Mucosa of descending colon (tissue), 3 donors: ENCODE measurements around the gene SFN. TPM values are rescaled to one million over a fixed set of nuclear protein-coding genes. Genes with fewer than 3 reads are reported as not detected.
A peak's percentile ranks its signal among the peaks of the same experiment; 100 is the strongest.

ENCODE experiments used
- ATAC-seq: fragments of 200-7000 bp; cut with Tn5 transposase; one replicate; pipeline ENCODE4 v1.9.1; 2020; ENCODE audit warnings: mild to moderate bottlenecking, moderate library complexity
- DNase-seq, 3 donors: peaks; one replicate each; pipeline ENCODE4 v3.0.0-alpha.2; 2020
- H3K36me3 ChIP-seq: fragments of 200-600 bp; one replicate; pipeline ENCODE4 v1.8.0; 2021; ENCODE audit warnings: low read depth, mild to moderate bottlenecking
- H3K4me1 ChIP-seq: fragments of 200-600 bp; one replicate; pipeline ENCODE4 v1.8.0; 2021; ENCODE audit warnings: low read depth, mild to moderate bottlenecking
- H3K4me3 ChIP-seq: fragments of 200-600 bp; one replicate; pipeline ENCODE4 v1.8.0; 2021; ENCODE audit warnings: mild to moderate bottlenecking
- H3K9me3 ChIP-seq: fragments of 200-600 bp; one replicate; pipeline ENCODE4 v1.8.0; 2021; ENCODE audit warnings: mild to moderate bottlenecking
- intact Hi-C, 2 donors: fragments of 100-400 bp; cut with DNase I in 1 of 2; cut with micrococcal nuclease in 1 of 2; formaldehyde crosslinking; loops; one replicate each; pipeline versions ENCODE4 v1.11.0 to v1.11.1; 2022; cut with DNase I, micrococcal nuclease
- total RNA-seq, 3 donors: library from RNA; stranded (reverse); fragmentation: NEBNext Ultra II Directional in 2 of 3; extraction: Animal tissue kit (Norgen Biotek cat#: 25700) in 2 of 3; gene quantifications; one replicate each; pipeline versions ENCODE4 v1.2.1 to v1.2.4, GENCODE V29; 2021 to 2023
- TF ChIP-seq, protein P1 (sequence below): fragments of 200-600 bp; IDR thresholded peaks from one replicate; pipeline ENCODE4 v1.8.0; 2022; ENCODE audit warnings: antibody characterized with exemption, mild to moderate bottlenecking
- donor health status: DM: no; HTN: no; CAD: no; lungs with moderate emphysema.
- donor health status: DM: no; HTN: no; CAD: no.
- donor health status: DM: no; HTN: yes; CAD: no.

Gene SFN
- total RNA-seq, 3 donors from 2014 or later: 124 to 282 (median 191) TPM

DNA sequence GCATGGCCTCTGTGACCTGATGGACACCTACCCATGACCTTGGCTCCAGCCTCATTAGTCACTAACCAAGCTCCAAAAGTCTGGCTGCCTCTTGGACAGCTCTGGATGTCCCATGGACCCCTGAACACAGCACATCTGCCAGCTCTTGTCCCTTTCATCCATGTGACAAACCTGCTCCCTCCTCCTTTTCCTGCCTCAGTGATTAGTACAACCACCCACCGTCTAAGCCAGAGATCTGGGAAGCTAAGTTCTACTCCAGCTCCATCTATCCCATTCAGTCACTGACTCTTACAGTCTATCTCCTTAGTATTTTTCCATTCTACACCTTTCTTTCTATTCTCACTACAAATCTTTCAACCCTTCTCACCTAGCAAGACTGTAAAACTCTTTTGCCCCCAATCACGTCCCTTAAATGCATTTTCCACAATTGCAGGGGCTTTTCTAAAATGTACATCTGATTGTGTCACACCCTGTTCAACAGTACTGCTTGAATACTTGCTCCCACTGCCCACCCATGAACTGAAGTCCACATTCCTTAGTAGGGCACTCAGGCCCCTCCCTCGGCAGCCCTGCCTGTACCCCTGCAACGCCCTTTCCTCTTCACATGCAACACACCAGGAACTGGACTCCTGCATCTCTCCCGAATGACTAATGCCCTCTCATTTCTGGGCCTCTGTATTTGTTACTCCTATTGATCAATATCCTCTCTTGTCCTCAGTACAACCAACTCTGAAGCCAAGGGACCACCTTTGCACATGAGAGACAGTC lies 19.9 kb downstream of the SFN start:
- H3K9me3 ChIP-seq: no peaks in the 10 kb centered on the region
- no peak for ATAC-seq
- peaks cover 13% of the 10 kb centered on the region for H3K4me1 ChIP-seq
- intact Hi-C loops: loop anchor here in 1 of 2 donors (5.0 kb wide), 1 partner anchor 36 kb away; no protein-coding TSS in a partner anchor
- TF ChIP-seq, protein P1, sequence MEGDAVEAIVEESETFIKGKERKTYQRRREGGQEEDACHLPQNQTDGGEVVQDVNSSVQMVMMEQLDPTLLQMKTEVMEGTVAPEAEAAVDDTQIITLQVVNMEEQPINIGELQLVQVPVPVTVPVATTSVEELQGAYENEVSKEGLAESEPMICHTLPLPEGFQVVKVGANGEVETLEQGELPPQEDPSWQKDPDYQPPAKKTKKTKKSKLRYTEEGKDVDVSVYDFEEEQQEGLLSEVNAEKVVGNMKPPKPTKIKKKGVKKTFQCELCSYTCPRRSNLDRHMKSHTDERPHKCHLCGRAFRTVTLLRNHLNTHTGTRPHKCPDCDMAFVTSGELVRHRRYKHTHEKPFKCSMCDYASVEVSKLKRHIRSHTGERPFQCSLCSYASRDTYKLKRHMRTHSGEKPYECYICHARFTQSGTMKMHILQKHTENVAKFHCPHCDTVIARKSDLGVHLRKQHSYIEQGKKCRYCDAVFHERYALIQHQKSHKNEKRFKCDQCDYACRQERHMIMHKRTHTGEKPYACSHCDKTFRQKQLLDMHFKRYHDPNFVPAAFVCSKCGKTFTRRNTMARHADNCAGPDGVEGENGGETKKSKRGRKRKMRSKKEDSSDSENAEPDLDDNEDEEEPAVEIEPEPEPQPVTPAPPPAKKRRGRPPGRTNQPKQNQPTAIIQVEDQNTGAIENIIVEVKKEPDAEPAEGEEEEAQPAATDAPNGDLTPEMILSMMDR: no peak
- no peak overlapping the region for H3K4me3 ChIP-seq
- peaks cover 23% of the 10 kb centered on the region for H3K36me3 ChIP-seq
- peak in 1 of 3 donors; percentile 24 for DNase-seq

DNA sequence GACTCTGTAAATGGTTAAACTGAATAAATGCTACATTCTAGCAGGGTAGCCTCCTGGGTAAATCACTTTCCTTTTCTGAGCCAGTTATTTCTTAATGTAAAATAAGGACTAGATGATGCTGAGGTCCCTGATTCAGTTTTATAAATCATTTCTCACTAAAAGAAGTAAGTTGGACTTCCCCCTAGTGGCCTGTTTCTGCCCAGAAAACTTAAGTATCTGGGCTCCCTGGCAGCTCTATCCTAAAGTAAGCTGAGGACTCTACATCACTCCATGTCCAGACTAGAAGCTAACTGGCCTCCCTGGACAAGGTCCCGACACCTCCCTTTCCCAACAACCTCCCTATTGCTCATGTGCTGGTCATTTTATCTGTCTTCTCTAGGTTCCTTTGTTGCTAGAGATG lies 24.2 kb downstream of the SFN start:
- Histone ChIP-seq H3K4me1 (peaks cover 17% of the 10 kb centered on the region), H3K4me3 (no peak overlapping the region), H3K9me3 (no peaks in the 10 kb centered on the region), H3K36me3 (peaks cover 23% of the 10 kb centered on the region)
- DNase-seq: peak in 1 of 3 donors; percentile 53
- intact Hi-C loops: no loop called here
- TF ChIP-seq, protein P1: no peak
- ATAC-seq: no peak

DNA sequence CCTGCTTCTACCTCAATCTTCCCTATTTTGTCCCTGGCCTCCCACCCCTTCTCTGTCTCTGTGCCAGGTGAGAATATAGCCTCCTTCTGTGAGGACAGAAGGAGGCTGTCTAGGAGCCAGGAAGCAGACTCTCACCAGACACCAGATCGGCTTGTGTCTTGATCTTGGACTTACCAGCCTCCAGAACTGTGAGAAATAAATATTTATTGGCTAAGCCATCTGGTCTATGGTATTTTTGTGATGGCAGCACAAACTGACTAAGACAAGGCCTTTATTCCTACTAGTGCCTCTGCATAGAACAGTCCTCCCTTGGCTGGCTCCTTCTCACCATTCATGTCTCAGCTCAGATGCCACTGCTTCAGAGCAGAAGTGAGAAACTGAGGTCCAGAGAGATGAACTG lies 25.3 kb downstream of the SFN start:
- H3K9me3 ChIP-seq: no peaks in the 10 kb centered on the region
- ATAC-seq (no peak), DNase-seq (no peak)
- intact Hi-C loops: no loop called here
- H3K36me3 ChIP-seq: peaks cover 16% of the 10 kb centered on the region
- H3K4me3 ChIP-seq: no peak overlapping the region
- TF ChIP-seq, protein P1: no peak
- peaks cover 17% of the 10 kb centered on the region for H3K4me1 ChIP-seq

DNA sequence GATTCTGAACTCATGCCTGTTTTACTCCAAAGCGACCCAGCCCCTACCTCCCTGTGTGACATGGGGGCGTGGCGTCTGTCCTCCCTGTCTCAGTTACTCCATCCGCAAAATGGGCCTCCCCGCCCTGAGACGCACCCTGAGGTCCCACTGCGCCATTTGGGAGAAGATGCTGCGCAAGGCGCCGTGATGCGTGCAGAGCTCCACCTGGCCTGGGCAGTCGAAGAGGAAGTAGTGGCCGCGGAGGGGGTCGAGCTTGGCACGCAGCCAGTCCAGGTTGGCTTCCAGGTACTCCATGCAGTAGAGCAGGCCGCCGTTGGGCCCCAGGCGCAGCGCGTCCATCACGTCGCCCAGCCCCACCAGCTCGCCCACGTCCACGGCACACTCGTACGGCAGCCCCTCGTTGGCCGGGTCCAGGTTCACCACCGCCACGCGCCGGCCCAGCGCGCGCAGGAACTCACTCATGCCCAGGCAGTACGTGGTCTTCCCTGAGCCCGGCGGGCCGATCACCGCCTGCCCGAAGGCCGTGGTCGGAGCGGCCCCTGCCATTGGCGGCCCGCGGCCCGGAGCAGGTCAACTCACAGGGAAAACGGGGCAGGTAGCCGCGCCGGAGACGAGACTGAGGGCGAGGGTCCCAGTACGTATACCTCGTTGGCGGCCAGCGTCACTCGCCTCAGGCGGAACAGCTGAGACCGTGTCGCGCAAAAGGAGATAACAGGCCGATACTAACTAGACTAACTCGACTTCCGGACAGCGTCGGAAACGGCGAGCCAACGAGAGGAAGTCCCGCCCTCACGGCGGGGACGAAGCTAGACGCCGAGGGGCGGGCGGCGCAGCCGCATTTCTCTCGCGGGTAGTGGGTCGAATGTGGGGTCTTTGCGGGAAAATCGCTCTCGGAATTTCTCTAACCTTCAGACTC lies 26.9 kb downstream of the SFN start, which contains the start of gene GPN2:
TSS of gene GPN2 (minus strand) at position 733 of the 916 bp plus-strand sequence. CDS start at position 546, 187 bp downstream.
- TF ChIP-seq, protein P1: no peak
- peaks cover 7% of the 10 kb centered on the region for H3K36me3 ChIP-seq
- H3K4me1 ChIP-seq: peaks cover 17% of the 10 kb centered on the region
- H3K4me3 ChIP-seq: peak within 1 kb of the TSS; percentile 56
- intact Hi-C loops: no loop called here
- H3K9me3 ChIP-seq: no peaks in the 10 kb centered on the region
- DNase-seq (peak; percentile 86 to 87 (median 86)), ATAC-seq (peak; percentile 98)

GRCh38 chr1:26890467-26890796 lies 27.5 kb downstream of the SFN start:
- H3K4me3 ChIP-seq: peak overlapping the region; percentile 56
- TF ChIP-seq, protein P1: no peak
- H3K9me3 ChIP-seq: no peaks in the 10 kb centered on the region
- peaks cover 17% of the 10 kb centered on the region for H3K4me1 ChIP-seq
- ATAC-seq (peak; percentile 42), DNase-seq (no peak)
- intact Hi-C loops: no loop called here
- peaks cover 7% of the 10 kb centered on the region for H3K36me3 ChIP-seq
